Measurements from ENCODE around the gene PBX1. TPM values are rescaled to one million over a fixed set of nuclear protein-coding genes. Genes with fewer than 3 reads are reported as not detected.

The PBX1 gene
- total and polyA plus RNA-seq, 10 of the 15 experiments (the other 5 are each of a cell fraction or from before 2014, with no cell fraction given) = 0.05 to 0.28 (median 0.11) TPM; not detected in 5

DNA sequence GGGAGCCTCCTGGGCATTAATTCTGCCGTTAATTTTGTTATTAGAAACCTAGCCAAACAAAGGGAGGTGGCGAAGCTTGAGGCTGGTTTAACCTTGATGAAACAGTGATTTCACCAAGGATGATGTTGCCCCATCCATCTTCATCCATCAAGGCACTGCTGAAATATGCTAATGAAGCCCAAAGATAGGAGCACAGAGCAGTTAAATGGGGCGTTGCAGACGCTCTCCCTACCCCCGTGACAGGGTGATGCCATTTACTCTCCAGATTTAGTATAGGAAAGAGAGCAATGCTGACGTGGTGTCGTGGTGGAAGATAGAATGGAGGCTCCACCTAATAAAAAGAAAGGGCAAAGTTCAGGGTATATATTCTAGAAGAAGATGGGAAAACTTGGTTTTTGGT lies 84.0 kb downstream of the PBX1 start (continued):
- no peak for TF ChIP-seq CEBPZ (IDR thresholded peaks at IDR 0.05; ENCODE audit: low read depth, low read length)
- no peak for TF ChIP-seq TCF12 (IDR thresholded peaks at IDR 0.05; ENCODE audit: low read depth, low read length)
- no peak for TF ChIP-seq ZNF592 (IDR thresholded peaks at IDR 0.05)

DNA sequence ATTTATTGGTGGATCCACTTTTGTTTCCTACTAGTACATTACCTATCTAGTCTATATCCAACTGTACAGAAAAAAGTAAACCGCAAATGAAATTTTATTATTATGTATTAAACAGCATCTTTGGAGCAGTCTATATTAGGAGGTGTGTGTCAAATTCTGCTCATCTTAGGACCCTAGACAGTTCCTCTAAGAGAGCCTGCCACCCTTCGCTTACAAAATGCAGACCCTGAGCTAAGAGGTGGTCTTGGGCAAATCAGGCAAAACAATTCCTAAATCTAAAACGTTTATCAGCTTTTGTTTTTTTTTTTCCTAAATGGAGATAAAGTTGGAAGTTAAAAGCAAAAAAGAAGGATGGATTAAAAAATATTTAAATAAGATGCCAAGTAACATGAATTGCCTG lies 85.3 kb downstream of the PBX1 start:
- Histone ChIP-seq H3K9ac (ENCODE audit: control insufficient read depth, insufficient read depth, low read length) (no peak overlapping the region), H3K79me2 (ENCODE audit: control insufficient read depth, insufficient read depth, low read length) (no peaks in the 10 kb centered on the region), H3K4me1 (ENCODE audit: control insufficient read depth, insufficient read depth, low read length) (no peaks in the 10 kb centered on the region), H3K27me3 (replicated peaks in 1 of 2; ENCODE audit: control insufficient read depth in 2 of 2, insufficient read depth in 2 of 2, low read length in 1 of 2) (no peaks in the 10 kb centered on the region), H3K9me3 (replicated peaks; ENCODE audit: control insufficient read depth, insufficient read depth, low read length) (no peaks in the 10 kb centered on the region), H2AFZ (ENCODE audit: control insufficient read depth, low read depth, low read length) (no peak overlapping the region), H3K4me2 (ENCODE audit: control insufficient read depth, insufficient read depth) (no peak overlapping the region), H3K4me3 (no peak overlapping the region), H4K20me1 (ENCODE audit: control insufficient read depth, insufficient read depth) (no peaks in the 10 kb centered on the region), H3K27ac (ENCODE audit: control insufficient read depth, insufficient read depth) (no peak overlapping the region), H3K36me3 (ENCODE audit: control insufficient read depth in 2 of 2, insufficient read depth in 2 of 2, low read length in 1 of 2) (no peaks in the 10 kb centered on the region)
- FAIRE-seq (no peak), DNase-seq (ENCODE audit: low read depth, low spot score) (no peak), ATAC-seq (no peak)
- CTCF ChIA-PET = interaction anchor here (0.7 kb wide), 1 partner anchor 725 kb away, joined by 3 read pairs; no protein-coding TSS in a partner anchor
- POLR2A ChIA-PET = no interaction called here
- TF ChIP-seq PML (IDR thresholded peaks at IDR 0.05; ENCODE audit: low read length) = no peak
- no peak for TF ChIP-seq ETV6 (conservative IDR thresholded peaks at IDR 0.05 in 1 of 2, IDR thresholded peaks at IDR 0.05 in 1 of 2; ENCODE audit: borderline replicate concordance in 1 of 2, low read depth in 1 of 2)
- TF ChIP-seq, protein P1, sequence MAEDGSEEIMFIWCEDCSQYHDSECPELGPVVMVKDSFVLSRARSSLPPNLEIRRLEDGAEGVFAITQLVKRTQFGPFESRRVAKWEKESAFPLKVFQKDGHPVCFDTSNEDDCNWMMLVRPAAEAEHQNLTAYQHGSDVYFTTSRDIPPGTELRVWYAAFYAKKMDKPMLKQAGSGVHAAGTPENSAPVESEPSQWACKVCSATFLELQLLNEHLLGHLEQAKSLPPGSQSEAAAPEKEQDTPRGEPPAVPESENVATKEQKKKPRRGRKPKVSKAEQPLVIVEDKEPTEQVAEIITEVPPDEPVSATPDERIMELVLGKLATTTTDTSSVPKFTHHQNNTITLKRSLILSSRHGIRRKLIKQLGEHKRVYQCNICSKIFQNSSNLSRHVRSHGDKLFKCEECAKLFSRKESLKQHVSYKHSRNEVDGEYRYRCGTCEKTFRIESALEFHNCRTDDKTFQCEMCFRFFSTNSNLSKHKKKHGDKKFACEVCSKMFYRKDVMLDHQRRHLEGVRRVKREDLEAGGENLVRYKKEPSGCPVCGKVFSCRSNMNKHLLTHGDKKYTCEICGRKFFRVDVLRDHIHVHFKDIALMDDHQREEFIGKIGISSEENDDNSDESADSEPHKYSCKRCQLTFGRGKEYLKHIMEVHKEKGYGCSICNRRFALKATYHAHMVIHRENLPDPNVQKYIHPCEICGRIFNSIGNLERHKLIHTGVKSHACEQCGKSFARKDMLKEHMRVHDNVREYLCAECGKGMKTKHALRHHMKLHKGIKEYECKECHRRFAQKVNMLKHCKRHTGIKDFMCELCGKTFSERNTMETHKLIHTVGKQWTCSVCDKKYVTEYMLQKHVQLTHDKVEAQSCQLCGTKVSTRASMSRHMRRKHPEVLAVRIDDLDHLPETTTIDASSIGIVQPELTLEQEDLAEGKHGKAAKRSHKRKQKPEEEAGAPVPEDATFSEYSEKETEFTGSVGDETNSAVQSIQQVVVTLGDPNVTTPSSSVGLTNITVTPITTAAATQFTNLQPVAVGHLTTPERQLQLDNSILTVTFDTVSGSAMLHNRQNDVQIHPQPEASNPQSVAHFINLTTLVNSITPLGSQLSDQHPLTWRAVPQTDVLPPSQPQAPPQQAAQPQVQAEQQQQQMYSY (CRISPR knock-in tag; IDR thresholded peaks at IDR 0.05) = no peak
- no peak for TF ChIP-seq TARDBP (IDR thresholded peaks at IDR 0.05; ENCODE audit: borderline replicate concordance)
- no peak for TF ChIP-seq GABPA (IDR thresholded peaks at IDR 0.05; ENCODE audit: low read depth)
- no peak for TF ChIP-seq EGR1 (IDR thresholded peaks at IDR 0.05; ENCODE audit: borderline replicate concordance in 1 of 2, low read depth in 2 of 2, low read length in 2 of 2)
- no TSS peak for BruUV-seq (replicated peaks)
- intact Hi-C loops (cut with micrococcal nuclease; ENCODE audit: unreplicated experiment) (no loop called here), in situ Hi-C loops (cut with MboI) (no loop called here)
- SMC1A ChIA-PET (ENCODE audit: uncharacterized antibody, unreplicated experiment) = no interaction called here
- 34% methylated on average over 3 of the region's 3 CpGs for WGBS (ENCODE audit: insufficient coverage, insufficient replicate concordance, low lambda C conversion rate, missing lambda C conversion rate)
- RAD21 ChIA-PET (ENCODE audit: unreplicated experiment) = no interaction called here
